Right lung (tissue), 5 donors: ENCODE data around the gene MRGPRX1. TPM values are rescaled to one million over a fixed set of nuclear protein-coding genes. Genes with fewer than 3 reads are reported as not detected.

Source experiments
- polyA plus RNA-seq, 5 donors: library from polyadenylated mRNA; unstranded; fragments of 120-200 nt; gene quantifications; one replicate each; pipeline versions ENCODE4 v1.2.1 to v1.2.3, GENCODE V29; 2013; ENCODE audit warnings: inconsistent platforms in 1 of 5, low replicate concordance in 1 of 5; ENCODE audit not compliant: insufficient read length in 5 of 5, insufficient read depth in 1 of 5

MRGPRX1 gene
- polyA plus RNA-seq, 5 donors, result not detected

Other genes with a start within 250 kb of the MRGPRX1 start
- gene TMEM86A, start 240.6 kb downstream of the MRGPRX1 start, polyA plus RNA-seq, result 1 to 10 TPM; 3.0 to 3.6 (median 3.4) TPM
- gene IGSF22, start 213.2 kb downstream of the MRGPRX1 start, polyA plus RNA-seq, result 1 to 10 TPM in 4 of 5 donors, under 1 TPM in 1; 0.82 to 1.5 (median 1.2) TPM
- 1 to 10 TPM in 3 of 5 donors, under 1 TPM in 2; 0.79 to 1.3 (median 1.0) TPM for gene PTPN5, start 147.6 kb downstream of the MRGPRX1 start, polyA plus RNA-seq
- not detected for gene MRGPRX2, start 121.3 kb upstream of the MRGPRX1 start, polyA plus RNA-seq
- 10 to 100 TPM; 20.6 to 35.5 (median 23.7) TPM for gene ZDHHC13, start 177.8 kb upstream of the MRGPRX1 start, polyA plus RNA-seq